ENCODE measurements around the gene SYCP2. TPM values are rescaled to one million over a fixed set of nuclear protein-coding genes. Genes with fewer than 3 reads are reported as not detected.

The SYCP2 gene
- total RNA-seq, 1 experiment from 2014 or later = 1.3 TPM

DNA sequence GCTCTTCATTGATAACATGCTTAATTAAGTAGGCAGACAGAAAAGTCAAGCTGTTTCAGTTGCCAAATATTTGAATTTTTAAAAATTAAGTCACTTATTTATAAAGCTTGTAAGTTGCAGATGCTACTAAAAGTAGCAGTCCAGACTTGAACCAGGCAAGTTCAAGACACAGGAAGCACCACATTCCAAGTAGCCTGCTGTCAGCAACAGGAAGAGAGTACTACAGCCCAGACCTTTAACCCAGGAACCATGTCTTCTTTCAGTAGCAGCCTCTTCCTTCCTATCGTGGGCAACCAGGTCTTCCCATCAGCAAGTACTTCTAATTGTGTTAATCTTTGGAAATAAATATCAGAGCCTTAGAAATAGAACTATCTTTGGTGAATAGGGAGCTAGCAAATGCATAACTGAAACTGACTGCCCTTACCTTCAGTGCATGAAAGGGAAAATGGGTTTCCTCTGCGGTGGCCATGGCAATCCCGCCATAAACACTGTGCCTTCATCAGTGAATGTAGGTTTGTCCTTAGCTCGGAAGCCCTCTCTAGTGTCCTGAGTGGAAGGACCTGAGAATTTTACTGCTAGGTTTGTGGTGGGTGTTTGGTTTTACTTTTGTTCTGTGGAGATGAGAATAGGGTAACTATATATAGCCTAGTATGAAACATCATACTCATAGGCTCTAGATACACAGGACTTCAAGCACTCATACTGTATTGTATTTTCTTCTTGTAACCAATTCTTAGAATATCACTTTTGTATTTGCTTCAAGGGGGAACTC lies 95.6 kb downstream of the SYCP2 start:
- DNase-seq (ENCODE audit: extremely low read depth, low read depth) = no peak

DNA sequence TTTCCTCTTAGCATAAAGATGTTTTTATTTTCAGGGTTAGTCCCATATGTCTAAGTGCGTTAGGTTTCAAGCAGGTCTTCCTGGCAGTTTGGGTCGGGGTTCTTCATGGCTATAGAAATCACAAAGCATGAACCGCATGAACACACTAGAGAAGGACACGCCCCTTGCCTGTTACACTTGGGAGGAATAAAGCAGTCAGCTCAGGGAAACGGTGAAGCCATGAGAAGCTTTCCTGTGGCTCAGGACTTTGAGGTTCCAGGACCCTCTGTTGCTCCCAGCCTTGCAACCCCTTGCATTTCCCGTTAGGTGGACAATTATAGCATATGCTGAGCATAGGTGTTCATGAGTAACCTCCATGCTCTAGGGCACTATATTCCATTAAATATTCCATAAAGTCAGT lies 96.7 kb downstream of the SYCP2 start:
- DNase-seq (ENCODE audit: extremely low read depth, low read depth) = no peak

DNA sequence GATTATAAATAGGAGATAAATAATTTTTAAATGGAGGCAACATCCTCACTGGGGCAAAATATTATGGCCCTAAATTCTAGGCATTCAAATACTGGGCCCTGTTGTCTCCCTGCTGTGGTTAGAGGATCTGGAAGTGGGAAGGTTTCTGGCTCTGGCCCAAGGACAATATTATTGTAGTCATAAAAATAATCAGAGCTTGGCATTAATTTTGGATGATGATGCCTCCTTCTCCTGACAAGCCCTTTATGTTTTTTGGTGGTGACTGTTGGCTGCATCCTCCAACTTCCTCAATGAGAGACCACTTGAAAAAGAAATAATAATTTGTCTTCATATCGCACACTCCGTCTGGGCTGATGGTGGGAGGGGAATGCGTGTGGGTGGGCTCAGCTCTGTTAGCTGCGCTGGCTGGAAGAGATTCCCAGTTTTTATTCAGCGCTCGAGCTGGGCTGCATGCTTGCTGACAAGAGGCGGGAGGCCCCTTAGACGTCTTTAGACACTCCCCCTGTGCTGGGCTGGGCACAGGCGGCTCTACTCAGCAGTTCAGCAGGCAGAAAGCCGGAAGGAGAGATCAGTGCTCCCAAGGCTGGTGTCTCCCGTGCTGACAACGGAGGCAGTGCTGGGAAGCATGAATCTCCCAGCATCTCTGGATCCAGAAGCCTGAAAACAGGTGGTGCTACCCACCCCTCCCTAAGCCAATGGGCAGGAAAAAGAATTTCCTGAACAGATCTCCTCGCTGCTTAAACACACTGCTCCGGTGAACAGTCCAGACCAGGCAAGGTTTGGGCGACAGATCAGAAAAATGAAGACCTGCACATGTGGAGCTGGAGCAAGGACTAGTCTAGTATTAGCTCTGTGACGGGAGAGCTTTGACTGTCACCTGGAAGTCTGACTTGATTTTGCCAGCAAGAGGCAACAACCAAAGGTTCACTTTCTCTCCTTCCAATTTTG lies 97.7 kb downstream of the SYCP2 start:
- DNase-seq (ENCODE audit: extremely low read depth, low read depth) = no peak

DNA sequence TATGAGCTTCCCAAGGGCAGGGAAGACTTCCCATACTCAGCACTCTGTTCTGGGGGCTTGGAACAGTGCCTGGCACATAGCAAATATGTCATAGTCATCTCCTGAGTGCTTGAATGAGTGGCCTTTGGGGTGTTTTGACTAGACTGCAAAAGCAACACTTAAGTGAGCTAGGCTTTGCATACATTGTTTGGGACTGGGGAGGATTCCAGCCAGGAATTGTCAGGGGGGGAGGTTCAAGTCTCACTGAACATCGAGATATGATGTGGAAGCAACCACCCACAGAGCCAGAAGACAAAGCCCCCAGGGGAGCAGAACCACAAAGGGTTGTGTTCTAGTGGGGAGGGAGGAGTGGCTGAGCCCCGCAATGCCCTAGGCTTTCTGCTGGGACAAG lies 98.4 kb downstream of the SYCP2 start:
- no peak for DNase-seq (ENCODE audit: extremely low read depth, low read depth)

DNA sequence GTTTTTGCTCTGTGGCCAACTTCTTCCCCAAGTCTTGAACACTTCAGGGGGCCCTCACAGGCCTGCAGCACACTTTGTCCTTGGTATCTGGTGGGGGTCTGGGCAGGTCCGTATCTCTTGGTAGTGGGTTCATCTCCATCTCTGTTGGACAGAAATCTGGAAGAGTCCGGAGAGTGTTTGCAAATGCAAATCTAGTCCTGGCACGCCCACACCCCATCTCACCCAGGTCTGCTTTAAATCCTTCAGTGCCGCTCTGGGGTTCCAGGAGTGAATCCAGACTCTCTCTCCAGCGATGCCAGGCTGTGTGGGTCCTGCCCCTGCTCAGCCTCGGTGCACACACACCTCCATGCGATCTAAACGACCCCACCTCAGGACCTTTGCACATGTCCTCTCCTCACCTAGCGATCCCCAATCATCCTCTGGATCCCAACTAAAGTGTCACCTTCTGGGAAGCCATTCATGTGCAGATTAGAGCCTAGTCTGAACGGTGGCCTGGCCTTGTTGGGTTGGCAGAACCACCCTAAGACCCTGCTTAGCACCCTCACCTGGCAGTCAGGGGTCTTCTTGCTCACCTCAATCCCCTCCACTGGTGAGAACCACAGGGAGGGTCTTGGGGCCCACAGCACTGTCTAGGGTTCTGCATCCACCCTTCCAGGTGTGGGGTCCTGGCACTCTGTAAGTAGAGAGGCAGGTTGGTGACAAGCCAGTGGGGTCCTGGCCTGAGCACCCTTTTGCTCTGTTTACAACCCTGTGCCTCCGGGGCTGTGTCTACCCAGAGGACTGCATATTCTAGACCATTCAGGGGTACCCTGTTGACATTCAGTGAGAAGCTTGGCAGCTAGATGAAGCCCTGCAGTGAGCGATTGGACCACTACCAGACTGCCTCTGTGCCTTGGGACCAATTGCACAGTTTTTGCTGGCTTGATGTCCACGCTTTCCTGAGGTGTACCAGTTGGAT lies 100.8 kb downstream of the SYCP2 start:
- no peak for DNase-seq (ENCODE audit: extremely low read depth, low read depth)

DNA sequence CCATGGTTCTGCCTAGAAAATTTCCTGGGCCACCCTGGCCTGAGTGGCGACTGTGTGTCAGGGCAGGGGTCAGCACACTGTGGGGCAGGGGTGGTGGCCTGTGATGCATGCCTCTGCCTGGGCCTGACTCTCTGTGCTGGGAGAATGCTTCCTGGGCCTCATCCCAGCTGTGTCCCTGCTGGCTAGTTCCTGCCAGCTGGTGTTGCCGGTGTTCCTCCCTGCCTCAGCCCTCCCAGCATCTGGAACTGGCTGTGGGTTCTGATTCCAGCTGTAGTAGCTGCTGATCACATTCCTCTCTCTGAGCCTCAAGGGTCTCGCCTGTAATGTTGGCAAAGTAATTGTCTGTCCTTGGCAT lies 101.5 kb downstream of the SYCP2 start:
- no peak for DNase-seq (ENCODE audit: extremely low read depth, low read depth)

DNA sequence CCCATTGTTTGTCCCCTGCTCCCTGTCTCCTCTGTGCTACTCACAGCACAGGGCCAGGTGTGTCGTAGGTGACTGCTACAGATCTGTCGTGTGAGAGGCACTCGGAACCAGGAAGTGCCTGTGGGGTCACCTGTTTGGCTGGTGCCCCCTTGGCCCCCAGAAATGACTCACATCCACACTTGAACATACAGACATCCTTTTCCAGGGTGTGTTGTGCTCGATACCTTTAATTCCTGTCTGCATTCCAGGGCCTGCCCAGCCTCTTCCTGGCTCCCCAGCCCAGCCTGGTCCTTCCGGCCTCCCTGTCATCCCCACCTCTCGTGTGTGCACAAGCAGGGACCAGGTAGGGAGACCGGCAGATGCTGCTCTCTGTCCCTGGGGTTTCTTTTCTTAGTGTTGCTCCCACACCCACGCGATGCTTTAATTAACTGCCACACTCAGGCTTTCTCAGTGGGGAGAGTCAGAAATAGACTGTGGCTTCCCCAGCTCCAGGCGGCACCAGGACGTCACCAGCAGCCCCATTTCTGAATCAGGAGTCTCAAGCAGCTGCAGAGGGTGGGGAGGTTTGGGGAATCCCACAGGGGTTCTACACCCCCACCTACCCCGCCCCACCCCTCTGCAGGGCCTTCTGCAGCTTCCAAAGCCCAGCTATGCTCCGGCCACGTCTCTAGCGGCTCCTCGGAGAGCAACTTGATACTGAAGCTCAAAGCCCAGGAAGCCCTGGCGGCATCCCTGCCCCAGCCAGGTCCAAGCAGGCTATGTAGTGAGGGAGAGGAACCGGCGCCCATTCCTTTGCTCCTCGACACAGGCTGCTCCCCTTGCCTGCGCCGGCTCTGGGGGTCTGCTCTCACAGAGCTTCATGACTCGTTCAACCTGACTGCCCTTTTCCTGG lies 102.2 kb downstream of the SYCP2 start:
- DNase-seq (ENCODE audit: extremely low read depth, low read depth) = no peak

DNA sequence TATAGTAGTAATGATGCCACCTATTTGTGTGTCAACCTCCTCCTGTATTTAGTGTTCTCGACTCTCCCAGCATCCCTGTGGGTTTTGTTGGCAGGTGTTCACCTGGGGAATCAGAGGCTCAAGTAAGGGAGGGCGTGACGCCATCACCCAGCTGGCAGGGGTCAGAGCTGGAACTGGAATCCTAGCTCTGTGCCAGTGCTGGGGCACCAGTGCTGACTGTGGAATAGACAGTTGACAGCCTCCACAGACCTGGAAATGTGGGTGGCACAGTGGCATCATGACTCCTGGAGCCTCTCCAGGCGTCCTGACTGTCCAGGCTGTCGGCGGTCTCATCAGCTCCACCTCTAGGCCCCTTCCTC lies 102.8 kb downstream of the SYCP2 start:
- no peak for DNase-seq (ENCODE audit: extremely low read depth, low read depth)

DNA sequence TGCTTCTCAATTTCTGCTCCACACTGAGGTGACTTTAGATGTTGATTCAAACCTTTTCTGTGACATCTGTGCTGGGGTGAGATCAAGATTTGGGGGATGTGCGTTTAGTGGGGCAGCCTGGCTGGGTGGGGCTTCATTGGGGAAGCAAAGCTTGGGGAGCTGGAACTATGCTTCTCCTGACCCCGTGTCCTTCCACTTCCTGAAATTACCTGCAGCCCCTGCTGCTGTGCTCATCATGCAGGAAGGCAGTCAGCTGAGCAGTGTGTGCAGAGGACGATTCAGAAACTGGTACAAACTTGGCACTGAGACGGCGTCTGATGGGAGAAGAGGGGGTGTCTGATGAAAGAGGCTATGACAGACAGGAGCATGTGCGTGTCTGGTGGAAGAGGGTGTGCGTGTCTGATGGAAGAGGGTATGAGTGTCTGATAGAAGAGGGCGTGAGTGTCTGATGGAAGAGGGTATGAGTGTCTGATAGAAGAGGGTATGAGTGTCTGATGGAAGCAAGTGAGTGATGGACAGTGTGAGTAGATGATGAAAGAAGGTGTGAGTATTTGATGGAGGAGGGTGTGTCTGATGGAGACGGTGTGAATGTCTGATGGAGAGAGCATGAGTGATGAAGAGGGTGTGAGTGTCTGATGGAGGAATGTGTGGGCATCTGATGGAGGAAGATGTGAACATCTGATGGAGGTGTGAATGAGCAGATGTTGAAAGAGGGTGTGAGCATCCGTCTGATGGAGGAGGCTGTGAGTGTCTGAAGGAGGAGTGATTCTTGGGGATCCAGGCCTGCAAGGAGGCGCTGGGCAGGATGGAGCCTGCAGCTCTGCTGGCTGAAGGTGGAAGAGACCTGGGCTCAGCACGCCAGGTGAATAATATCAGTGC lies 103.4 kb downstream of the SYCP2 start:
- no peak for DNase-seq (ENCODE audit: extremely low read depth, low read depth)

DNA sequence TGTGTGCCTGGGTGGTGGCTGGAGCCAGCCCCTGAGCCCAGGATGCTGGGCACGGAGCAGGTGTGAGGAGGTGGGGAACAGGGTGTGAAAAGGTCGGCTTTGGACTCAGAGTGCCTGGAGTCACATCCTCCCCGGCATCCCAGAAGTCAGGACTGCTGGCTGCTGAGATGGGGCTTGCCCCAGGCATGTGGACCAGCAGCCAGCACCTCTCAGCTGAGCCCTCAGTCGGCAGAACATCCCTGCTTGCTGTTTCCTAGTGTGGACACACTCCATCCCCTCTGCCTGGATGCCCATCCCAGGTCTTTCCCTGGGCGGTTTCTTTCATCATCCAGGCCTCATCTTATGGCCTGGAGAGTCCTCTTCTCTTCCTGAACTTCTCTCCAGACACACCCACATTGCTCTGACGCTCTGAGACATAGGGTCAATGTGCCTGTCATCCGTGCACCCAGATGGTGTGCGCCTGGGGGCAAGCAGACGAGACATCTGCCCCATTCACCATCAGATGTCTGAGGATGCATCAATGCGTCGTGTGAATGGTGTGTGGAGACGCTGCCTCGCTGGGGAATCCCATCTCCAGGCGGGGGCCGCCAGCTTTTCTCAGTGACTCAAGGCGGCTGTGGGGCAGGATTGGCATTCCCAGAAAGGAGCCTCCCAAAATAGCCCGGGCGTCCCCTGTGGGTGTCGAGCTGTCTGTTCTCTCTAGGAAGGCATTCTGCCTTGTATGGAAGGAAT lies 104.2 kb downstream of the SYCP2 start:
- no peak for DNase-seq (ENCODE audit: extremely low read depth, low read depth)

DNA sequence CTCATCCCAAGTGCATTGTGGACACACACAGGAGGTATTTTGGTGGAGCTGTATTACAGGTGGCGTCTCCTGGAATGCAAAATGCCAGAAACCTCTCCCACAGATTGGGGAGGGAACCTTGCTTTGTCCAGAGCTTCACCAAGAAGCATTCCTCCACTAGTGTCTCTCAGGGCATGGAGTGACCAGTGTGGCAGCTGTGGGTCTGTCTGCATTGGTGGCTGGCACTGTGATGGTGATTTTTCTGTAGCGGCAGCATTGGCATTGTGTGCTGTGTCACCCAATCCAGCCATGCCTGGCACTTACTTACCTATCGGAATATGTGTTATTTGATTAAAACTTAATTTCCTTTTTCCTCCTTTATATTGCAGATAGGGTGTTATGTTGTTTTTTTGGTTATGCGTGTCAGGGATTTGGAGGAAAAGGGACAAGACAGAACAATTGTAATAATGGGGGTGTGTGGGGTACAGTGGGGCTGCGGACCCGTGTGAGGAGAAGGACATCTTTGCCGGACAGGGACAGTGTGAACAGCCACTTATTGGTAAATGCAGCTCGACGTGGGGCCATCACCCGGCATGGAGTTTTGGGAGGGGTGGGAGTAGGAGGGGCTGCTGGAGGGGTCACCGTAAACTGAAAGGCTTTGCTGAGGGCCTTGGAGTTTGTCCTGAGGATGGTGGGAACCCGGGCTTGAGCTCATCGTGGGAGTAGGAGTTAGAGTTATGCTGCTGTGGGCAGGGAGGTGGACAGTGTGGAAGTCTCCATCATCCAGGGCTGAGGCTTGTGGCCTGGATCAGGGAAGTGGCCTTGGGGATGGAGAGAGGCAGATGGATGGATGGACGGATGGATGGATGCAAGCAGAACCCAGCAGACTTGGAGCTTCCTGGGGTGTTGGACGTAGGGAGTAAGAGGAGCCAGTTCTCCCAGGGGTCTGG lies 105.0 kb downstream of the SYCP2 start:
- DNase-seq (ENCODE audit: extremely low read depth, low read depth) = no peak

DNA sequence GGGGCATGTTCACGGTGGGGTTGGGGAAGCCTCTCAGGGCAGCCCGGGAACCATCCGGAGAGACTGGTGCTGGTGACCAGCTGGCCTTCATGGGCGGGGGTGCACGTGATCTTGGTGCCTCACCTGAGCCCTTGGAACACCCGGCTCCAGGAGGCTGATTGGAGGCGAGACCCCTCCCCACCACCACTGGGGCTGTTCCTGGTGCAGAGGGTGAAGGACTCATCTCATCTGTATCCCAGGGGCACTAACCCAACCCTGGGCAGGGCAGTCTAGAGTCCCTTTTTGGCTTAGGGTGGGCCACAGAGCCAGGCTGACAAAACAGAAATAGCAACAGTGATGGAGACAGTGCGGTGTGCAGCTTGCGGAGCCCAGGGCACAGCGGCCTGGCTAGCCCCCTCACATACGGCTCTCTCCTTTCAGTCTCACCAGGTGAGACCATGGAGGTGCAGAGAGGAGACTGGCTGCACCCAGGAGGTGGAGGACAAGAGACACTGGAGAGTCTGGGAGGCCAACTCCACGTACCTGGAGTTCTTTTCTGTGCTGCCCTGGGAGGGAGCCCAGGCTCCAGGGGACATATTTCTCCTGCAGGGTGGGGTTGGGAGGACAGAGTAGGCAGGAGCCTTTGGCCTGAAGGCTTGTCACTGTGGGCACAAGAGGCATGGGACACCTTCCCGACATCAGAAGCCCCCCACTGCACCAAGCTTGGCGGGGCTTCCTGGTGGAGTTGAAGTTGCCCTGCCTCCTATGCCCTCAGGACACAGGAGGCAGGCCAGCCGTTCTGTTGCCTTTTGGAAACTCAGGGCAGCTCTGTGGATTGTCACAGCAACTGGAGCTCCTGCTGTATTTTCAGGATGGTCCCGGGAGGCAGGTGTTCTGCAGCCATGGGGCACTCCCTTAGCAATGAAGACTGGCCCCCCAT lies 106.0 kb downstream of the SYCP2 start:
- DNase-seq (ENCODE audit: extremely low read depth, low read depth) = no peak

DNA sequence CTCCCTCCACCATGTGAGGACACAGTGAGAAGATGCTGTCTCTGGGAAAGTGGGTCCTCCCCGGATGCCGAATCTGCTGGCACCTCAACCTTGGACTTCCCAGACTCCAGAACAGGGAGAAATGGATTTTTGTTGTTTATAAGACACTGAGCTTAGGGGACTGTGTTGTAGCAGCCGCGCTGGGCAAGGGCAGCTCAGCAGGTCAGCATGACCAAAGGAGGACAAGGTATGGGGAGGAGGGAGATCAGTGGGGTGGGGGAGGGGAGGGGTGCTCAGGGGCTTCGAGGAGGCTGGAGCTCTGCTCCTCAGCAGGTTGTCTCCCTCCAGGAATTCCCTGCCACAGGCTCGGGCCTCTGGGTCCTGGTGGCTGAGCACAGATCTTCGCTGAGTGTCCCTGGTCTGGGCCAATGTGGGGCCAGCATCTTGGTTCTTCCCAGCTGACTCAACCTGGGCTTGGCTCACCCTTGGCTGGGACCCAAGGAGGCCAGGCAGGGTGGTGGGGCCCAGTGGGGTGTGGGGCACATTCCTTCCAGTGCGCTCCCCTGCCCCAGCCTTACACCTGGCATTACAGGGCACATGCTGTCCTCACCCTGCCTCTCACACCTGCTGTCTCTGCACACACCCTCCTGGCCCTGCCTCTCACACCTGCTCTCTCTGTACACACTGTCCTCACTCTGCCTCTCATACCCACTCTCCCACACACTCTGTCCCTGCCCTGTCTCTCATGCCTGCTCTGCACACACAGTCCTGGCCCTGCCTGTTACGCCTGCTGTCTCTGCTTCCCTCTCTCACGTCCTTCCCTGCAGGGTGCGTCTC lies 107.3 kb downstream of the SYCP2 start:
- DNase-seq (ENCODE audit: extremely low read depth, low read depth) = no peak

DNA sequence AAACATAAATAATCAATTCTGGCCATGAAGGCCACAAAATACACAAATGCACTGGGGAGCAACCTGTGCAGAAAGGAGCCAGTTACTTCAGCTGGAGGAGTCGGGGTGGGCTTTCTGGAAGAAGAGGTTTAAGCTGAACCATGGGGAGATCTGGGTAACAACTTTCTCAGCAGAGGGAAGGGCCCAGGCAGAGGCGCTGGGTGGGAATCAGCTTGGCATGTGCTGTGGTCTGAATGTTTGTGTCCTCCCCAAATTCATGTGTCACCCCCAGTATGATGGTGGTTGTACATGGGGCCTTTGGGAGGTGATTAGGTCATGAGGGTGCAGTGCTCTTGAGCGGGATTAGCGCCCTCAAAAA lies 107.9 kb downstream of the SYCP2 start:
- no peak for DNase-seq (ENCODE audit: extremely low read depth, low read depth)
